IMR-90 (cell line): ENCODE data around the gene FSD1. TPM values are rescaled to one million over a fixed set of nuclear protein-coding genes. Genes with fewer than 3 reads are reported as not detected.

ENCODE experiments used
- ATAC-seq: fragments of 200-7000 bp; cut with Tn5 transposase; 2 replicates; pipeline ENCODE4 v1.9.1; 2020; ENCODE audit warnings: low read depth, mild to moderate bottlenecking, moderate library complexity
- BruUV-seq: library from RNA; stranded (reverse); fragments of 400-500 nt; replicated peaks from 2 replicates; lab custom pipeline; 2021; lab: Mats Ljungman, UMichigan
- CTCF ChIA-PET: fragments of 300-600 bp; formaldehyde crosslinking; extraction: SDS; loops from one replicate; lab custom pipeline; 2021; ENCODE audit warnings: antibody characterized with exemption; lab: Yijun Ruan, JAX
- POLR2A ChIA-PET: fragments of 300-600 bp; sonication (Branson Sonifier 250); formaldehyde crosslinking; loops from one replicate; lab custom pipeline; 2022; ENCODE audit warnings: antibody characterized with exemption; ENCODE audit not compliant: unreplicated experiment; lab: Charles Lee
- DNase-seq: peaks from one replicate; pipeline ENCODE4 v3.0.0; 2013
- H2AFZ ChIP-seq: replicated peaks from 2 replicates; pipeline ENCODE3; 2013; ENCODE audit warnings: low read length, mild to moderate bottlenecking; ENCODE audit not compliant: poor library complexity
- H2AK5ac ChIP-seq: 2 replicates; pipeline ENCODE4 v1.6.1; 2013; ENCODE audit warnings: low read depth, low read length, inconsistent platforms
- H2AK9ac ChIP-seq: replicated peaks from 2 replicates; pipeline ENCODE3; 2013; ENCODE audit warnings: mild to moderate bottlenecking, low read depth, low read length, moderate library complexity; ENCODE audit not compliant: poor library complexity
- H2BK120ac ChIP-seq: 2 replicates; pipeline ENCODE4 v1.6.1; 2013; ENCODE audit warnings: low read depth, low read length, inconsistent platforms
- H2BK15ac ChIP-seq: 3 replicates; pipeline ENCODE4 v1.6.1; 2013; ENCODE audit warnings: low read depth, low read length, inconsistent platforms
- H2BK20ac ChIP-seq: 2 replicates; pipeline ENCODE4 v1.6.1; 2013; ENCODE audit warnings: low read depth, mild to moderate bottlenecking, inconsistent platforms, low read length, moderate library complexity
- H2BK5ac ChIP-seq: 2 replicates; pipeline ENCODE4 v1.6.1; 2013; ENCODE audit warnings: mild to moderate bottlenecking, low read depth, low read length, inconsistent platforms; ENCODE audit not compliant: poor library complexity, severe bottlenecking
- H3K14ac ChIP-seq: replicated peaks from 2 replicates; pipeline ENCODE4 v1.6.1; 2013; ENCODE audit warnings: low read depth, low read length, inconsistent platforms
- H3K18ac ChIP-seq: 2 replicates; pipeline ENCODE4 v1.6.1; 2013; ENCODE audit warnings: low read depth, low read length, control low read depth
- H3K23ac ChIP-seq: 2 replicates; pipeline ENCODE4 v1.6.1; 2013; ENCODE audit warnings: low read depth, low read length, inconsistent platforms
- H3K27ac ChIP-seq: 2 replicates; pipeline ENCODE4 v1.5.1; 2013; ENCODE audit warnings: mild to moderate bottlenecking, control low read depth, low read length; ENCODE audit not compliant: insufficient read depth
- H3K27me3 ChIP-seq: 2 replicates; pipeline ENCODE4 v1.6.1; 2013; ENCODE audit warnings: low read length; ENCODE audit not compliant: control insufficient read depth, insufficient read depth
- H3K36me3 ChIP-seq: 2 replicates; pipeline ENCODE4 v1.6.1; 2013; ENCODE audit warnings: low read length, mixed read lengths; ENCODE audit not compliant: control insufficient read depth, insufficient read depth
- H3K4ac ChIP-seq: 2 replicates; pipeline ENCODE4 v1.6.1; 2013; ENCODE audit warnings: low read depth, low read length, inconsistent platforms
- H3K4me1 ChIP-seq: 2 replicates; pipeline ENCODE4 v1.6.1; 2013; ENCODE audit warnings: low read length, mixed read lengths; ENCODE audit not compliant: control insufficient read depth, insufficient read depth
- H3K4me2 ChIP-seq: 2 replicates; pipeline ENCODE4 v1.6.1; 2013; ENCODE audit warnings: low read depth, mild to moderate bottlenecking, control low read depth, low read length, moderate library complexity
- H3K4me3 ChIP-seq: 2 replicates; pipeline ENCODE4 v1.5.1; 2013; ENCODE audit warnings: low read depth, mild to moderate bottlenecking, control low read depth, low read length, moderate library complexity; ENCODE audit not compliant: insufficient read depth
- H3K56ac ChIP-seq: 2 replicates; pipeline ENCODE4 v1.6.1; 2013; ENCODE audit warnings: low read length, inconsistent platforms; ENCODE audit not compliant: insufficient read depth; ENCODE audit errors: extremely low read depth
- H3K79me1 ChIP-seq, 2 experiments: 2 replicates each; pipeline ENCODE4 v1.6.1; 2013; ENCODE audit warnings: low read length in 2 of 2, inconsistent platforms in 1 of 2, low read depth in 1 of 2
- H3K9ac ChIP-seq: 2 replicates; pipeline ENCODE4 v1.6.1; 2013; ENCODE audit warnings: low read depth, low read length, control low read depth
- H3K9me1 ChIP-seq: 2 replicates; pipeline ENCODE4 v1.6.1; 2013; ENCODE audit warnings: low read length, inconsistent platforms; ENCODE audit not compliant: insufficient read depth
- H3K9me3 ChIP-seq: 2 replicates; pipeline ENCODE4 v1.6.1; 2013; ENCODE audit warnings: low read length; ENCODE audit not compliant: control insufficient read depth, insufficient read depth
- H4K20me1 ChIP-seq: 2 replicates; pipeline ENCODE4 v1.6.1; 2013; ENCODE audit warnings: low read length, inconsistent platforms; ENCODE audit not compliant: insufficient read depth
- H4K5ac ChIP-seq: 2 replicates; pipeline ENCODE4 v1.6.1; 2013; ENCODE audit warnings: mild to moderate bottlenecking, low read depth, low read length, control low read depth
- H4K8ac ChIP-seq, 2 experiments: 2 replicates each; pipeline ENCODE4 v1.6.1; 2013; ENCODE audit warnings: low read depth in 2 of 2, low read length in 2 of 2, control low read depth in 1 of 2, inconsistent platforms in 1 of 2
- H4K91ac ChIP-seq: 2 replicates; pipeline ENCODE4 v1.6.1; 2013; ENCODE audit warnings: low read depth, low read length, inconsistent platforms; ENCODE audit not compliant: insufficient read depth
- BHLHE40 ChIP-seq: fragments of 150-350 bp; IDR thresholded peaks from 2 replicates; pipeline ENCODE4 v1.6.1; 2016; ENCODE audit warnings: mild to moderate bottlenecking, low read depth, low read length
- CEBPB ChIP-seq: IDR thresholded peaks from 2 replicates; pipeline ENCODE4 v1.6.1; 2012; ENCODE audit warnings: low read depth, low read length, improper control_type of control experiment
- CHD1 ChIP-seq: IDR thresholded peaks from 2 replicates; pipeline ENCODE4 v1.6.1; 2012; ENCODE audit warnings: low read depth, low read length, improper control_type of control experiment
- FOS ChIP-seq: fragments of 150-350 bp; IDR thresholded peaks from 2 replicates; pipeline ENCODE4 v1.6.1; 2016; ENCODE audit warnings: low read depth, low read length
- MAFK ChIP-seq: IDR thresholded peaks from 2 replicates; pipeline ENCODE4 v1.6.1; 2012; ENCODE audit warnings: low read depth, low read length, improper control_type of control experiment
- MAZ ChIP-seq: IDR thresholded peaks from 2 replicates; pipeline ENCODE4 v1.6.1; 2012; ENCODE audit warnings: low read depth, mild to moderate bottlenecking, low read length, improper control_type of control experiment, moderate library complexity, borderline replicate concordance
- MXI1 ChIP-seq: IDR thresholded peaks from 2 replicates; pipeline ENCODE4 v1.6.1; 2012; ENCODE audit warnings: low read depth, mild to moderate bottlenecking, low read length, moderate library complexity, borderline replicate concordance
- NFE2L2 ChIP-seq: fragments of 150-350 bp; IDR thresholded peaks from 2 replicates; pipeline ENCODE4 v1.6.1; 2016; ENCODE audit warnings: low read depth, mild to moderate bottlenecking, low read length
- POLR2A ChIP-seq: IDR thresholded peaks from 2 replicates; pipeline ENCODE4 v1.6.1; 2012; ENCODE audit warnings: mild to moderate bottlenecking, low read depth, low read length
- RAD21 ChIP-seq: IDR thresholded peaks from 2 replicates; pipeline ENCODE4 v1.6.1; 2012; ENCODE audit warnings: low read length, improper control_type of control experiment
- RCOR1 ChIP-seq: IDR thresholded peaks from 2 replicates; pipeline ENCODE4 v1.6.1; 2012; ENCODE audit warnings: mild to moderate bottlenecking, low read length, improper control_type of control experiment; ENCODE audit not compliant: insufficient replicate concordance
- RFX5 ChIP-seq: IDR thresholded peaks from 2 replicates; pipeline ENCODE4 v1.8.0; 2012; ENCODE audit warnings: low read depth, mild to moderate bottlenecking, low read length, moderate library complexity
- SMC3 ChIP-seq: fragments of 150-350 bp; IDR thresholded peaks from 2 replicates; pipeline ENCODE4 v1.6.1; 2016; ENCODE audit warnings: low read depth, mild to moderate bottlenecking, antibody characterized with exemption, low read length, moderate library complexity
- WGBS, 2 experiments: methylation state at CpG; one replicate each; pipeline versions ENCODE4 v1.1.5 to v1.1.7; 2013; ENCODE audit warnings: missing lambda C conversion rate in 2 of 2; ENCODE audit not compliant: insufficient read length in 1 of 2; ENCODE audit errors: extremely low coverage in 2 of 2; 5-methylcytosine and 5-hydroxymethylcytosine counted together
- dilution Hi-C: fragments of 300-500 bp; cut with HindIII; formaldehyde crosslinking; loops from one replicate; pipeline ENCODE4 v1.14.3; 2018; ENCODE audit warnings: low sequenced_read_pairs; ENCODE audit not compliant: unreplicated experiment
- in situ Hi-C: fragments of 300-500 bp; cut with MboI; formaldehyde crosslinking; loops from 3 replicates; pipeline ENCODE4 v1.14.3; 2019; ENCODE audit warnings: low sequenced_read_pairs, inconsistent platforms, mixed read lengths
- intact Hi-C: fragments of 100-400 bp; cut with micrococcal nuclease; formaldehyde crosslinking; loops from 2 replicates; pipeline ENCODE4 v1.10.0; 2022
- polyA plus RNA-seq, 3 experiments: library from polyadenylated mRNA; depleted of rRNA; stranded (reverse); fragments of >200 nt; gene quantifications; 2 replicates each; pipeline ENCODE4 v1.2.3, GENCODE V29; 2012; ENCODE audit warnings: low replicate concordance in 1 of 3
- total RNA-seq: library from RNA; depleted of rRNA; stranded (reverse); fragments of >200 nt; gene quantifications from 2 replicates; pipeline ENCODE4 v1.2.3, GENCODE V29; 2012
- TF ChIP-seq, protein P1 (sequence below): fragments of 150-350 bp; IDR thresholded peaks from 2 replicates; pipeline ENCODE4 v1.6.1; 2017; ENCODE audit warnings: mild to moderate bottlenecking, antibody characterized with exemption, low read length, low read depth
- TF ChIP-seq, protein P2 (sequence below): conservative IDR thresholded peaks from 2 replicates; pipeline ENCODE4 v1.5.1; 2012; ENCODE audit warnings: mild to moderate bottlenecking, low read depth, low read length, improper control_type of control experiment
- TF ChIP-seq, protein P3 (sequence below): fragments of 150-350 bp; IDR thresholded peaks from 2 replicates; pipeline ENCODE4 v1.6.1; 2016; ENCODE audit warnings: low read depth, mild to moderate bottlenecking, low read length, moderate library complexity, borderline replicate concordance

Gene FSD1
- total and polyA plus RNA-seq, 2 of the 4 experiments (the other 2 are of a cell fraction) = 17.4 to 24.4 TPM

DNA sequence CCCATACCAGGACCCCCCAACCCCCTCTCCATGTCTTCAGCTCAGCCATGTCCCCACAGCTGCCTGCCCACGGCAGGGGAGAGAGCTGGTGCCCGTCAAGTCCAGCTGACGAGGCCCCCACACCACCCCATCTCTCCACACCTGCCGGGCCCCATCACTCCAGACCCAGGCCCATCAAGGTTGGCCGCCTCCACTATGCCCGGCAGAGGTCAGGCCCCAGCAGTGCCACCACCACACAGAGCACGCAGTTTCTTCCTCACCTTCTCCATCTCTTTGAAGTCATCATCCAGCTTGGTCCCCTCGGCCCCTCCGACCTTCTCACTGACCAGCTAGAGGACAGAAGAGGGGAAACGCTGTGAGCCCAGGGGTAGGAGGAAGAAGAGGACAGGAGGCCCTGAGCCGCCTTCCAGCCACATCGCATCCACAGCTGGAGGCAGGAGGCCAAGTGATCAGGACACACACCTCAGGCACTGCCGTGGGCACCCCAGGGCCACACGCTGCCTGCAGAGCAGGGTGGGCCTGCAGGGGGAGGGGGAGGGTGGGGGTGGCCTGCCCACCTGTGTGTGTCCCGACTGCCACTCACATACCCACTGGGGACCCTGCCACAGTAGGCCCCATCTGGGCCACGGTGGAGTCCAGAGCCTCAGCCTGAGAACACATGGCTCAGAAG lies 62.4 kb downstream of the FSD1 start:
- Histone ChIP-seq H3K4me1 (peaks cover 17% of the 10 kb centered on the region), H3K9ac (no peak overlapping the region), H3K79me1 (peaks cover 8 to 76% of the 10 kb centered on the region in 2 experiments), H2BK15ac (no peak overlapping the region), H3K4ac (no peak overlapping the region), H2BK5ac (no peak overlapping the region), H2BK20ac (no peak overlapping the region), H4K5ac (no peak overlapping the region), H3K18ac (no peak overlapping the region), H3K14ac (no peak overlapping the region), H3K27ac (no peak overlapping the region), H2BK120ac (no peak overlapping the region), H4K8ac (no peak overlapping the region), H3K36me3 (peaks cover 51% of the 10 kb centered on the region), H3K56ac (no peak overlapping the region), H3K23ac (no peak overlapping the region), H2AK9ac (no peak overlapping the region), H3K4me3 (no peak overlapping the region), H2AFZ (no peak overlapping the region), H3K9me3 (no peaks in the 10 kb centered on the region), H4K20me1 (peaks cover 39% of the 10 kb centered on the region), H3K9me1 (peaks cover 12% of the 10 kb centered on the region), H3K27me3 (no peaks in the 10 kb centered on the region), H3K4me2 (no peak overlapping the region), H4K91ac (no peak overlapping the region), H2AK5ac (no peak overlapping the region)
- intact Hi-C loops = no loop called here
- 100% methylated on average over 1 of the region's 16 CpGs; no CpG with 5 or more reads in 1 of the 2 experiments for WGBS, 2 experiments
- BruUV-seq = no TSS peak
- ChIA-PET CTCF (no interaction called here), POLR2A (no interaction called here)
- DNase-seq = no peak
- in situ Hi-C loops = no loop called here
- TF ChIP-seq MAFK = no peak
- TF ChIP-seq CEBPB = no peak
- TF ChIP-seq RFX5 = no peak
- TF ChIP-seq RAD21 = no peak
- TF ChIP-seq BHLHE40 = no peak
- no peak for TF ChIP-seq MXI1
- TF ChIP-seq POLR2A = no peak
- TF ChIP-seq, protein P1, sequence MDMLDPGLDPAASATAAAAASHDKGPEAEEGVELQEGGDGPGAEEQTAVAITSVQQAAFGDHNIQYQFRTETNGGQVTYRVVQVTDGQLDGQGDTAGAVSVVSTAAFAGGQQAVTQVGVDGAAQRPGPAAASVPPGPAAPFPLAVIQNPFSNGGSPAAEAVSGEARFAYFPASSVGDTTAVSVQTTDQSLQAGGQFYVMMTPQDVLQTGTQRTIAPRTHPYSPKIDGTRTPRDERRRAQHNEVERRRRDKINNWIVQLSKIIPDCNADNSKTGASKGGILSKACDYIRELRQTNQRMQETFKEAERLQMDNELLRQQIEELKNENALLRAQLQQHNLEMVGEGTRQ = no peak
- no peak for TF ChIP-seq CHD1
- TF ChIP-seq, protein P2, sequence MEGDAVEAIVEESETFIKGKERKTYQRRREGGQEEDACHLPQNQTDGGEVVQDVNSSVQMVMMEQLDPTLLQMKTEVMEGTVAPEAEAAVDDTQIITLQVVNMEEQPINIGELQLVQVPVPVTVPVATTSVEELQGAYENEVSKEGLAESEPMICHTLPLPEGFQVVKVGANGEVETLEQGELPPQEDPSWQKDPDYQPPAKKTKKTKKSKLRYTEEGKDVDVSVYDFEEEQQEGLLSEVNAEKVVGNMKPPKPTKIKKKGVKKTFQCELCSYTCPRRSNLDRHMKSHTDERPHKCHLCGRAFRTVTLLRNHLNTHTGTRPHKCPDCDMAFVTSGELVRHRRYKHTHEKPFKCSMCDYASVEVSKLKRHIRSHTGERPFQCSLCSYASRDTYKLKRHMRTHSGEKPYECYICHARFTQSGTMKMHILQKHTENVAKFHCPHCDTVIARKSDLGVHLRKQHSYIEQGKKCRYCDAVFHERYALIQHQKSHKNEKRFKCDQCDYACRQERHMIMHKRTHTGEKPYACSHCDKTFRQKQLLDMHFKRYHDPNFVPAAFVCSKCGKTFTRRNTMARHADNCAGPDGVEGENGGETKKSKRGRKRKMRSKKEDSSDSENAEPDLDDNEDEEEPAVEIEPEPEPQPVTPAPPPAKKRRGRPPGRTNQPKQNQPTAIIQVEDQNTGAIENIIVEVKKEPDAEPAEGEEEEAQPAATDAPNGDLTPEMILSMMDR = no peak
- no peak for TF ChIP-seq MAZ
- no peak for TF ChIP-seq FOS
- no peak for TF ChIP-seq SMC3
- TF ChIP-seq, protein P3, sequence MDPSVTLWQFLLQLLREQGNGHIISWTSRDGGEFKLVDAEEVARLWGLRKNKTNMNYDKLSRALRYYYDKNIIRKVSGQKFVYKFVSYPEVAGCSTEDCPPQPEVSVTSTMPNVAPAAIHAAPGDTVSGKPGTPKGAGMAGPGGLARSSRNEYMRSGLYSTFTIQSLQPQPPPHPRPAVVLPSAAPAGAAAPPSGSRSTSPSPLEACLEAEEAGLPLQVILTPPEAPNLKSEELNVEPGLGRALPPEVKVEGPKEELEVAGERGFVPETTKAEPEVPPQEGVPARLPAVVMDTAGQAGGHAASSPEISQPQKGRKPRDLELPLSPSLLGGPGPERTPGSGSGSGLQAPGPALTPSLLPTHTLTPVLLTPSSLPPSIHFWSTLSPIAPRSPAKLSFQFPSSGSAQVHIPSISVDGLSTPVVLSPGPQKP = no peak
- no peak for TF ChIP-seq RCOR1
- TF ChIP-seq NFE2L2 = no peak
- ATAC-seq = no peak
- dilution Hi-C loops = no loop called here
